HG02885 (cell line): ENCODE measurements around the gene PSMD2.
"Not testable (repeated sequence)": the region's sequence is repeated elsewhere in the genome, so short reads cannot be mapped to it uniquely, and the experiment has no call there.

Experiments used
- ATAC-seq: cut with Tn5 transposase; IDR thresholded peaks from one replicate; pipeline ENCODE4 v1.9.1; 2021; ENCODE audit warnings: mild to moderate bottlenecking; ENCODE audit not compliant: unreplicated experiment, poor library complexity

PSMD2 gene

DNA sequence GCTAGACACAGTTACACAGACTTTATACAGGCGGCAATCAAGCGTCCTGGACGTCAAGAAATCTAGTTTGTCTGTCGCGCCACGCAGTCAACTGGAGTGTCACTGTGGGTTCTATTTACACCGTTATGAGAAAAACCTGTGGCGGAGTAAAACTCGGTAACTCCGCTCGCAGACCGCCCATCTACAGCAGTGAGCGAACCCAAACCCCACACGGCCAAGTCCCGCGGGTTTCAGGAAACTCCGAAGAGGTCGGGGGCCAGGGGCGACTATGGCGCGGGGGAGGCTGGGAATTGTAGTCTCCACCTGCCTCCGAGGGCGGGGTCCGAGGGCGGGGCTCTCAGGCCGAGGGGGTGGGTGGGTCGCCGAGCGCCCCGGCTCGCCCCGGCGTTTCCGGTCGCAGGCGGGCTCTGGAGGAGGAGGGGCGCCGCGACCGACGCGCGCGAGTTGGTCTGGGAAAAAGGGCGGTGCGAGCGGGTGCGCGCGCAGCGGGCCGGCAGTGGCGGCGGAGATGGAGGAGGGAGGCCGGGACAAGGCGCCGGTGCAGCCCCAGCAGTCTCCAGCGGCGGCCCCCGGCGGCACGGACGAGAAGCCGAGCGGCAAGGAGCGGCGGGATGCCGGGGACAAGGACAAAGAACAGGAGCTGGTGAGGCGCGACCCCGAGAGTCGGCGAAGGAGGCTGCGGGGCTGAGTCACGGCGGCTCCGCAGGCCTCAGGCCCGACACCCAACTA lies at the start of gene PSMD2:
TSS of gene PSMD2 (plus strand) at position 483 of the 729 bp plus-strand sequence. CDS start at position 509, 26 bp downstream.
- ATAC-seq, result peak; percentile 95

DNA sequence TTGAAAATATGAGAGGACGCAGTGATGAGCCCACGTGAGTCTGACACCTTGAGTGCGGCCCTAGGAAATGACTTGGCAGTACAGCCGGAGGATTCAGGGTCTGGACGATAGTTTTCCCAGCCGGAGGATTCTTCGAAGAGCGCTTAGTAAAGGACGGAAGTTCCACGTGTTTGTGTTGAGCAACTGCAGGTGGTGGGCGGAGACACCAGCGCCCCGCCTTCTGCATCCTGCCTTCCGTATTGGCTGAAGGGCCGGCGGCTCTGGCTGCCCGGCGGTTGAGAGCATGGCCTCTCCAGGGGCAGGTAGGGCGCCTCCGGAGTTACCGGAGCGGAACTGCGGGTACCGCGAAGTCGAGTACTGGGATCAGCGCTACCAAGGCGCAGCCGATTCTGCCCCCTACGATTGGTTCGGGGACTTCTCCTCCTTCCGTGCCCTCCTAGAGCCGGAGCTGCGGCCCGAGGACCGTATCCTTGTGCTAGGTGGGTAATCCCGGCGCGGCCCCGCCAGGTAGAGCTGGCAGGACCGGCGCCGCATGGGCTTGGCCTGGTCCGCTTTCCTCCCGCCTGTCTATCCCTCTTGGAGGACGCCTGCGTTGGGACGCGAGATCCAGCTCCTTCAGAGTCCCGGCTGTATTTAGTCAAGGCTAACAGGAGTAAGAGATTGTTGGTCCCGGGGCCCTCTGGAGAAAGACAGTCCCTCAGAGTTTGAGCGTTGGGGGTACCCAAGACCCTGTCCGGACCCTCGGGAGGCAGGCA lies 49.5 kb upstream of the PSMD2 start, which contains the start of gene EEF1AKMT4:
TSS of gene EEF1AKMT4 (plus strand) at position 261 of the 755 bp plus-strand sequence. CDS start at position 284, 23 bp downstream.
- peak; percentile 86 for ATAC-seq

DNA sequence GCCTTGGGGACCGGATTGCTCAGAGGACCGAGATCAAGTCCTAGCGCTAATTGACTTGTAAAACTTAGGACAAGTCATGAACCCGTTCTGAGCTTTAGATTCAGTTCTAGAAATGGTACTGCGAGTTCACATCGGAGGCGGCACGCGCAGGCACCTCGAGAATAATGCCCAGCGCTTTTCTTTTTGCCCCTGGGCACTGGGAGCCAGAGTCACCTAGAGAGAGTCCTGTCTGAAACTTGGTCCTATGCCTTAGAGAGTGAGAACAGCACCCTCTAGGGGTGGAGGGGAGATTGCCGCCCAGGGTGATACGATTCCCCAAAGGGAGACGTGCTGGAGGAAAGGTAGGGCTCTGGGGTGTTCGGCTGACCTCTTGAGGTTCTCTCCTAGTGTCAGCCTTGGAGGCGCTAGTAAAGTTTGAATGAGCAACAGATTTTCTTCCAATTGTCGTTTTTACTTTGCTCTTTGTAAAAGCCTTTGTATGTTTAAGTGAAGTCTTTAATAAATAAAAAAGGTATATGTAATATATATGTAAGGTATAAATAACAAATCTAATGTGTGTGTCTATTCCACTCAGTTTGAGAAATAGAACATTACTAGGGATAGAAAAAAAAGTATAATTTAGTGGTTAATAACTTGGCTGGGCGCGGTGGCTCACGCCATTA lies 48.7 kb upstream of the PSMD2 start:
- peak; percentile 78 for ATAC-seq

DNA sequence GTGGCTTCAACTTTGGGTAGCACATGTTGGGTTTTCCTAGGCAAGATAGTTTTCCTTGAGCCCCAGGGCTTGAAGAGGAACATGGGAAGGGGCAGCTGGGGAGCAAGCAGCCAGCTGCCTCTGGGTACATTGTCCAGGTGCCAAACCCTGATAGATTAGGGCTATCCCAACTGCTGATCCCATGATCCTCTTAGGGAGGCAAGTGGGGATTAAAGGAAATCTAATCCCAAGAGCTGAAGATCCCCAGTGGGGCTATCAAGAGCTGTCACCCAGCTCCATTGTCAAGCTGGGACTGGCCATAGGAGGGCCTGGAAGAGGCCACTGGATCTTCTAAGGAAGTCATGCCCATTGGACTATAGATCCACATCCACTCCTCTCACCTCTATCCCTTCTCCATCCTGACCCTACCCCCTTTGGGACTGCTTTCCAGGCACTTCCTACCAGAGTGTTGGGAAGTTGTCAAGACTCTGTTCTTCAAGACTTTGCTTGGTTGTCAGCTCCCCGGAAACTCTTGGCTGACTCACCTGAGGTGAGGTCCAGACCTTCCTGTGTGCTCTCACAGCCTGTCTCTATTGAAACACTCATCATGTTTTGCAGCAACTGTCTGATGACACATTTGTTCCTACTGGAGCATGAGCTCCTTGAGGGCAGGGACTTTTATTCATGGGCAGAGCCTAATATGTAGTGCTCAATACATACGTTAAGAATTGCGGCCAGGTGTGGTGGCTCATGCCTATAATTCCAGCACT lies 43.6 kb upstream of the PSMD2 start:
- no peak for ATAC-seq

DNA sequence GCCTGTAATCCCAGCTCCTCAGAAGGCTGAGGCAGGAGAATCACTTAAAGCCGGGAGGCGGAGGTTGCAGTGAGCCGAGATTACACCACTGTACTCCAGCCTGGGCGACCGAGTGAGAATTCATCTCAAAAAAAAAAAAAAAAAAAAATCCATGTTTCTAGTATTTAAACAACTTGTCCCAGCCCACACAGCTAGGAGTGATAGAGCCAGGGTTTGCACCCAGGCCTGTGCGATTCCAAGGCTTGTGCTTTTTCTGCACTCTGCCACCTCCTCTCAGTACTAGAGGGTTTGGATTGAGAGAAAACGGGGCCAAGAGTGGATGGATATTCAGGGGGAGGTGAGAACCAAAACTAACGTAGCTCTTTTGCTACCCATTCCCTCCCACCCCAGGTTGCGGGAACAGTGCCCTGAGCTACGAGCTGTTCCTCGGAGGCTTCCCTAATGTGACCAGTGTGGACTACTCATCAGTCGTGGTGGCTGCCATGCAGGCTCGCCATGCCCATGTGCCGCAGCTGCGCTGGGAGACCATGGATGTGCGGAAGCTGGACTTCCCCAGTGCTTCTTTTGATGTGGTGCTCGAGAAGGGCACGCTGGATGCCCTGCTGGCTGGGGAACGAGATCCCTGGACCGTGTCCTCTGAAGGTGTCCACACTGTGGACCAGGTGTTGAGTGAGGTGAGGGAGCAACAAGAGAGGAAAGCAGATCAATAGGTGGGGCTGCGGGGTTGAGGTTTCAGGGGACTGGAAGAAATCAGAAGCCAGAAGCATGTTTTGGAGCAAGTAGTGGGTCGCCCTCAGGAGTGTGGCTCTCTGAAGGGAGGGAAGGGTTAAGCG lies 41.7 kb upstream of the PSMD2 start:
- no peak for ATAC-seq

DNA sequence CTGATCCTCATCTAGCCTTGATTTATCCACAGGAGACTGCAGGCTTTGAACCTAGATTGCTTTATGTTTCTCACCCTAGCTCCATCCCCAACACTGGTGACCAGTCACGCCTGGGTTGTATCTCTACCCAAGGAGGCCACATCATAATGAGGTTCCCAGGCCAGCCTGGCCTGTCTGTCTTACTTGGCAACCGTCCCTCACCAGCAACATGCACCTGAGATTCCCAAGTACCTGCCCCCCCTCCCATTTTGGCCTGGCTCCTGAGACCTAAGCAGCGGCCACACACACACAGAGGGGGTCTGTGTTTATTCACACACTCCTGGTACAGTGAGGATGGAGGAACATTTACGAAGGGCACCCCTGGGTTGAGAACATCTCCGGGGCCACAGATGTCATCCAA lies 40.1 kb upstream of the PSMD2 start:
- no peak for ATAC-seq

DNA sequence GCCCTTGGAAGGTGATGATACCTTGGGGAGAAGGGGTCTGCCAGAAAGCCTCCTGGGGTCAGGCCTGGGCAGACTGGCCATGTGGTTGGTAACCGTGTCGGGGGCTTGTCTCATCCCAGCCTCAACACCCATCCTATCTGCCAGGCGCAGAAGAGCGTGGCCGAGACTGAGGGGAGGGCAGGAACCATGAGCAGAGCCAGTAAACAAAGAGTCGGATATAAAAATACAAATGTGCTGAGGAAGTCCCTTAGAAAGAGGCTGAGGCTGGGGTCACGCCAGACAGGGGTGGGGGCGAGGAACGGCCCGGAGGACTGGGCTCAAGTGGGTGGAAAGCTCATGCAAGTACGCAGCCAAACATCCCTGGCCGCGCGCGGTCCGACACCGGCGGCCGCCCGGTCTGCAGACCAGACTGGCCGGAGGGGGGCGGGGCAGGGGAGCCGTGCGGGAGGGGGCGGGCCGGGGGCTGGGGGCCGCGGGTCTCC lies 39.6 kb upstream of the PSMD2 start:
- ATAC-seq, result no peak

DNA sequence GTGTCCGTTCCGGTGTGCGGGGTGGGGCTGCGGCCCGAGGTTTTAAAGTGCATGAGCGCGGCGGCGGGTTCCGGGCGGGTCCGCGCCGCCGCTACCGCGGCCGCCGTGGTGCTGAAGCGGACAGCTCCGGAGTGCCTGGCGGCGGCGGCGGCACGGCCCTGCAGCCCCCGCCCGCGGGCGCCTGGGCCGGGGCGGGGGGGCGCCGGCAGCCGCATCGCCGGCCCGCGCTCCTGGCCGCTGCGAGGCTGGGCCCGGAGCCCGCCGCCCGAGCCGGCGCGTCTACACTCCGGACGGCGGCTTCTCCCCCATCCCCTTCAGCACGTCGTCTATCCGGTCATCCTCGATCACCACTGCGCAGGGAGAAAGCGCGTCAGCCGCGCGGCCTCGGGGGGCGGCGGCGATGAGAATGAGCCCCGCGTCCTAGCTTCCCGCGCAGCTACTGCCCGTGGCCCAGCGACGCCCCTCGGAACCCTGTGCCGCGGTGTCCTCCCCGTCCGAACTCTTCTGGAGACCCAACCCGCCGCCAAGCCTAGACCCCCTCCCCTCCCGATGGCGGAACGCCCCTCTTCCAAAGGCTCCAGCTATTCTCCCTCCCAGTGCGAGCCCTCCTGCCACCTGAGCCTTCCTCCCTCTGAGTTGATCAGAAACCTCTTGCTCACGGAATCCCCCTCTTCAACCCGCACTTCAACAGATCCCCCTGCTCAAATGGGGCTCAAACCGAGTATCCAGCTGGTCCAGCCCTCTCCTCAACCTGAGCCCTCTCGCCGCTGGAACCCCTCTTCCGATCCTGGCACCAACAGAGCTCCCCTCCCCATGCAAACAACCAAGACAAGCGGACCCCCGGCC lies 38.9 kb upstream of the PSMD2 start:
- no peak for ATAC-seq

DNA sequence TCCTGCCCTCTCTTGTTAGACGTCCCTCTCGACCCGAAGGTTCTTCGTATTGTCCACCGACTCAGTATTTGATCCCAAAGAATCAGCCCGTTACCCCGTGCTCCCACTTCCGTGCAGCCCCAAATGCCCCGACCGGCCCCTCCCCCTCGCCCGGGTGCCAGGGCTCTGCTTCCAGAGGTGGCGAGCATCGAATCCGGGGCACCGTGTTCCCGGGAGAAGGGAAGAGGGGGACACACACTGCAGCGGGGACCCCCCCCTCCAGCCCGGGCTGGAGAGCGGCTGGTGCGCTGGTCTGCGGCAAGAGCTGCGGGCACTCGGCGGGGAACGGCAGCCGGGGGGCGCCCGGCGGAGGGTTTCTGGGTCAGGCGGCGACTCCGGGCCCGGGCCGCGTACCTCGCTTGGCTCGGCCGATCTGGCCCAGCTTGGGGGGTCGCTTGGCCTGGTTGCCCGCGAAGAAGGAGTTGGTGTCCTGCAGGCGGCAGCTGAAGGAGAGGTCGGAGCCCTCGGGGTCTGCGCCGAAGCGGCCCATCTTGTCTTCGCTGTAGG lies 38.2 kb upstream of the PSMD2 start:
- ATAC-seq, result no peak

DNA sequence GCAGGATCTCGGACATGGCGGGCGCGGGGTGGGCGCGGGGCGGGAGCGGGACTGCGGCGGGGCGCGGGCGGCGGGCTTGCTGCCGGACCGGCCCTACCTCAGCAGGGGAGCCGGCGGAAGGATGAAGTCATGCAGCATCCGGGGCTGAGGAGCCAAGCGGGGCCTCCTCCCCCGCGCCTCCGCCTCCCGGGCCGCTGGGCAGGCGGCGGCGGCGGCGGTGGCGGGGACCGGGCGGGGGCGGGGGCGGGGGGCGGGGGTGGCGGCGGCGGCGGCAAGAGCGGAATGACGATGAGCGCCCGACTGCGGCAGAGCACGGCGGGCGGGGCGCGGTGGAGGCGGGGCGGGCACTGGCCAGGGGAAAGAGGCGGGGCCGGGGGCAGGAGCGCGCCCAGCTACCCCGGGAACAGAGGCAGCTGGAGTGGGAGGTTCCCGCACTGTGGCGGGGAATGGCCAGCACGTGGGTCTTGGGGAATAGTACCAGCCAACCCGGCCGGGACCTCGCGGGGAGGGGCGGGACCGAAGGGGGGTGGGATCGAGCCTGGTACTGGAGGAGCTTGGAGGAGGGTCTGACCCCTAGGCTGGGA lies 37.7 kb upstream of the PSMD2 start, which contains the start of gene CAMK2N2:
TSS of gene CAMK2N2 (minus strand) at position 284 of the 584 bp plus-strand sequence. CDS start at position 16, 268 bp downstream.
- ATAC-seq, result peak; percentile 53

DNA sequence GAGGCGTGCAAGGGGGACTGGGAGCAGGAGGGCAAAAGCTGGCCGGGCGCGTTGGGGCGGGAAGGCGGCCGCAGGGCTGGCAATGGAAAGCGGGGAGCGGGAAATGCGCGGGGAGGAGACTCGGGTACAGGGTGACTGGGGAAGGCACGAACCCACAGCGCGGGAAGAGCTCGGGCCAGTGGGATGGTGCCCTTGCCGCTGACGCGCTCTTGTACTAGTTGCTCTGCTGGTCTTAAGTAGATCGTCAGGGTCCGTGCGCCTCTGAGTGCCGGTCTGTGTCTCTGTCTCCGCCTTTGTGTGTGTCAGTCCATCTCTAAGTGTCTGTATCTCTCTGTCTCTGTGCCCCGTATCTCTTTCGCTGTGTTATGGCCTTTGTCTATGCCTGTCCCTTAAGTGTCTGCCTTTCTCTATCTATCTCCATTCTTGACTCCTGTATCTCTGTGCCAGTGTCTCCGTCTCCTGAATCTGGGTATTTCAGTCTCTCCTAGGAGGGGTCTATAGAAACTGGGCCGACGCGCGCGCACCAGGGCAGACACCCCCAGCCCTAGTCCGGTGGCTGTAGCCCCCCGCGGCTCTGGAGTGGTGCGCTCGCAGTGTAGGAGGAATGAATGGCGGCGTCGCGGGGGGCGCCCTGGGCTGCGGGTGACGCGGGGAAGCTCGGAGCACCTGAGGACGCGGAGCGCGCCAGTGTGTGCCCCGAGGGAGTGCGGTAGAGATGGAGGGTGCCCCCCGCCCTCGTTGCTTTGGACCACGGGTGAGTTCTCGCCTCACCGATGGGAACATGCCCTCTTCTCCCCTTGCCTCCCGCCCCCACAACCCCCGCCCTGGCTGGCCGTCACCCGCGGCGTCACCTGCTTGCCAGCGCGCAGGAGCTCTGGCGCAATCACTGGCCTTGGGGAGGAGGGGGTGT lies 36.9 kb upstream of the PSMD2 start:
- peak; percentile 34 for ATAC-seq

DNA sequence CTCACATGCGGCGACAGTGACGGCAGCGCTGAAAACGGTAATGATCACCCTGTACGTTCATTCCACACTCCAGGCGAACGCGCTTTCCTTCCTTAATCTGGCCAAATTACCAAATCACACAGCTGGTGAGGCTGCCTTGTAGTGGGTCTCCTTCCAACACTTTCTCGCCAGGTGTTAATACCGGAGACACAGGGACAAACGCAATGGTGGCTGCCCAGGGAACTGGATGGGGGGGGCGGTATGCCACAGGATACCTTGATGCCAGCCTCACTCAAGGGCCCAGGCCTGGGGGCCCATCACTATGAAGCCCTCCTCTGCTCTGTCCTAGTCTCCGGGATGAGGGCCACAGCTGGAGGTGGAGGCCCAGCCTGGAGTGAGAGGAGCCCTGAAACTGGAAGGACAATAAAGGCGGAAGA lies 36.3 kb upstream of the PSMD2 start:
- ATAC-seq, result no peak

DNA sequence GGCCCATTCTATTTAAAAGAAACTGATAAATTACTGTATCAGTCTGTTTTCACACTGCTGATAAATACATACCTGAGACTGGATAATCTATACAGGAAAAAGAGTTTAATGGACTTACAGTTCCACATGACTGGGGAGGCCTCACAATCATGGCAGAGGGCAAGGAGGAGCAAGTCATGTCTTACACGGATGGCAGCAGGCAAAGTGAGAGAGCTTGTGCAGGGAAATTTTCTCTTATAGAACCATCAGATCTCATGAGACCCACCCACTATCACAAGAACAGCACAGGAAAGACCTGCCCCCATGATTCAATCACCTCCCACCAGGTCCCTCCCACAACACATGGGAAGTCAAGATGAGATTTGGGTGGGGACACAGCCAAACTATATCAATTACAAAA lies 31.8 kb upstream of the PSMD2 start:
- ATAC-seq, result not testable (repeated sequence)

DNA sequence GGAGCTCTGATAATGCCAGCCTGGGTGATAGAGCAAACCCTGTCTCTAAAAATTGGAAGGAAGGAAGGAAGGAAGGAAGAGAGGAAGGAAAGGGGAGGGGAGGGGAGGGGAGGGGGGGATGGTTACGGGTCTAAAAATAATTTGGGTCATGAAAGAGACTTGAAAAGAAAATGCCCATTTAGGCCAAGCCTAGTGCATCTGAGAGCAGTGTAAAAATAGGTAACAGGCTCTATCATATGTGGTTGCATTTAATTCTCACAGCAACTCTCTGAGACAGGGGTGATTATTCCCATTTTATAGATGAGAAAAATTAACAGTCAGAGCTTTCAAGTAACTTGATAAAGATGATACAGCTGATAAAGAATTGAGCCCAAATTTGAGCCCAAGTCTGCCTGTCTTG lies 26.8 kb upstream of the PSMD2 start:
- ATAC-seq, result no peak

DNA sequence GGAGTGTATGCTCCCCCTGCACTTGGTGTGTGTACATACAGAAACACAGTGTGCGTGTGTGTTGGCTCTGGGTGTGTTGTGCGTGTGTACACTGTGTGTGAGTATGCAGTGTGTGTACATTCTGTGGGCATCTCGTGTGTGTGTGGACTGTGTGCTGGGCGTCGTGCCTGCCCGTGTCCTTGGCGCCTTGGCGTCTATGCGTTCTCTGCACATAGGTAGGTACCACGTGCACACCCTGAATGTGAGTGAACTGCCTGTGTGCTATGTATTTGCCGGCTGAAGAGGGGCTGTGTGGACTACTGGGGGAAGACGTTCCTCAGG lies 23.7 kb upstream of the PSMD2 start:
- no peak for ATAC-seq

DNA sequence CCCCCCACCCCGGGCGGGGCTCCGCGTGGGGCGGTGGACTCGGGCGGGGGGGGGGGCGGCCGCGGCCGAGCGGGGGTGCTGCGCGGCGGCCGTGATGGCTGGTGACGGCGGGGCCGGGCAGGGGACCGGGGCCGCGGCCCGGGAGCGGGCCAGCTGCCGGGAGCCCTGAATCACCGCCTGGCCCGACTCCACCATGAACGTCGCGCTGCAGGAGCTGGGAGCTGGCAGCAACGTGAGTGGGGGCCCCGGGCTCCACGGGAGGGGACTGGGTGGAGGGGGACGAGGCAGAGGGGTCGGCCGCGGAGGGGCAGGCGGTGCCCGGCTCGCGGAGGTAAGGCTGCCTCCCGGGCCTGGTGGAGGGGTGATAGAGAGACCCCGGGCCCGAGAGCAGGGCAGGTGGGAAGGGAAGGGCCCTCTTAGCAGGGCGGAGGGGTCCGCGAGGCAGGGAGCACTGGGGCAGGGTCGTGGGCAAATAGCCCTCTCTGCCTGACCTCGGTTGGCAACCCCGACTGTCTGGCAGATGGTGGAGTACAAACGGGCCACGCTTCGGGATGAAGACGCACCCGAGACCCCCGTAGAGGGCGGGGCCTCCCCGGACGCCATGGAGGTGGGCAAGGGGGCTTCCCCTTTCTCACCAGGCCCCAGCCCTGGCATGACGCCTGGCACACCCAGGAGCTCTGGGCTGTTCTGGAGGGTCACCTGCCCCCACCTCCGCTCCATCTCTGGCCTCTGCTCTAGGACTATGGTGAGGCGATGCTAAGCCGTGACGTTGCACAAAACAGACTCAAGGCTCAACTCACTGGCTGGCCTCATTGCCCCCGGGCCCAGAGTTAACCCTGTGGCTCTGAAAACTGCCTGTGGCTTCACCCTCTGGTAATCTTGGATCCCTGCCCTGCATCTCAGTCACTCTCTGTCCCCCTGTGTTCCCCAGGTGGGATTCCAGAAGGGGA lies 22.8 kb upstream of the PSMD2 start, which contains the start of gene ECE2:
TSS of gene ECE2 (plus strand) at position 62 of the 950 bp plus-strand sequence. CDS start at position 194, 132 bp downstream.
- ATAC-seq, result no peak
